Activated naive CD4-positive, alpha-beta T cell treated with anti-CD3 and anti-CD28 coated beads, Interleukin-2, amount 50 U/mL, for 16 hours (primary cell): Measurements from ENCODE around the gene ARSB.

Source experiments
- DNase-seq: peaks from one replicate; pipeline ENCODE4 v3.0.0-alpha.2; 2020

ARSB gene

DNA sequence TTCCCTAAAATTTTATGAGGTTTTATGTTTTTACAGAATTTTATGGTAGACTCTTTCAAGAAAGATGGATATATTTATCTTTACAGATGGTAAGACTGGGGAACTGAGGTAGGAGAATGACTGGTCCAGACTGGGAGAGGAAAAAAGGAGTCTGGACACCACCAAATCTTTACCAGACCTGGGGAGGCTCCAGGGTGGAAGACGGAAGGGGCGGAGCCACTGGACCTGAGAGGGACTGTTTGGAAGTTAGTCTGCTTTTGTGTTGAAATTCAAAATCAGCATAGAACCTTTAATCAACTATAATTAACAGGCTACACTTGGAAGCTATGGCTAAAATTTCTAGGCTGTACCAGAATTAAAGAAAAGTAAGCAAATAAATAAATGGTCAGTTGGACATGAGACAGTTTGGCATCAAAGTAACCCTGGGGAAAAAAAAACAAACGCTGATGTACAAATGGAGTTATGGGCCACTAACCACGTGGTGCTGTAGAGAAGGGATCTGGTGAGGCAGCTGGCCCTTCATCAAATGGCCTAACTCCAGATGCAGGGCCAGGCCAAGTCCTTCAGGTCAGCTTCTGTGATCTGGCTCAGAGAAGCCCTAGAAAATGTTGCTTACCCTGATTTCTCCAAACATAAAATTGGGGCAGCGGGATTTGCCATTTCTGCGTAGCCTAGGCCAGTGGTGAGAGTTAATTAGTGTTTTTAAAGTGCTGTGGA is 155.1 kb downstream of the ARSB start:
- no peak for DNase-seq

DNA sequence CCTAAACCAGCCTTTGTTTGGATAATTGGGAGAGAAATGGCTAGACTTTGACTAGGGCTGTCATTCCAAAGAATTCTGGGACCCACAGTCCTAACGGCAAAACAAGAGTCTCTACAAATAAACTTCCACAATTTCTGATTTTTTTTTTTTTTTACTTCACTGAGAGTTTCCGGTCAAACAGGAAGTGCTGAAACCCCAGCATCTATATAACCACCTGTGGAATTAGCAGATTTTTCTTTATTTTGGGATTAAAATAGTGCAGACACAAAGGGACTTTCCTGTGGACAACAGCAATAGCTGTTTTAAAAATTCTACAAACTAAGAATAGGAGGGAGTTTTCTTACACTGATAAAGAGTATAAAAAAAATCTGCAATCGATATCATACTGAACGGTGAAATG is 157.4 kb downstream of the ARSB start:
- DNase-seq, result no peak

DNA sequence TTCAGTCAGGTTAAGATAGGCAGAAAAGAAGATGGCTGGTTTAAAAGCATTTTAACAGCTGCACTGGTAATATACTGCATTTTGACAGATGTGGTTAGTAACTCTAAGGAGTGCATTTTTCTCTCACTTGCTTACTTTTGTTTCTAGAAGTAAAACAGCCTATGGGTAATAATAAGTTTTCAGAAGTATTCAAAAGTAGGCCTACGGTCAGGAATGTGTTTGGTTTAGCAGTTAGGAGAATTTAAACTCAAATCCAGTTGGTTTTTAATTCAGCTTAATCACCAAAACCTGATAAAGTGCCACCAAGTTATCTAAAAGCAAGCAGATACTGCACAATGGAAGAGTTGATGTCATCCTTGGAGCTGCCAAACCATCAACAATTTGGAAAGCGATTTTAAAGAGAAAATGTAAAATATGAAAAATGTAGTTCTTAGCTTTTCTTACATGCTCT is 160.3 kb downstream of the ARSB start:
- no peak for DNase-seq

DNA sequence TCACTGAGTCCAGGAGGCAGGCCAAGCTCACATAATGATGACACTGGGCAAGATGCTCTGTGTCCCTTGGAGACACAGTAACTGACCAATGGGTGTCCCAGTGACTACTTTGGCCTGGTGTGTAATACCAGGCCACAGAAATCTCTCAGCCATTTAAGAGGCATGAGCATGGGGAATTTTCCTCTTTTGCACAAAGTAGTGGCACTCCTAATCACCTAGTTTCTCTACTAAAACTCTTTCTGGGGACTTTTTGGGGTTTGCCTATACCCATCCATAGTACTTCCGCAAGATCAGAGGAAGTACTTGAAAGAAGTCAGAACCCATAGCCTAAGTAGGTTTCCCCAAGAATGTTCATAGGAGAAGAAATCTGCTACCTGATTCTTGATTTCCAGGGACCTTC is 161.9 kb downstream of the ARSB start:
- DNase-seq, result no peak

DNA sequence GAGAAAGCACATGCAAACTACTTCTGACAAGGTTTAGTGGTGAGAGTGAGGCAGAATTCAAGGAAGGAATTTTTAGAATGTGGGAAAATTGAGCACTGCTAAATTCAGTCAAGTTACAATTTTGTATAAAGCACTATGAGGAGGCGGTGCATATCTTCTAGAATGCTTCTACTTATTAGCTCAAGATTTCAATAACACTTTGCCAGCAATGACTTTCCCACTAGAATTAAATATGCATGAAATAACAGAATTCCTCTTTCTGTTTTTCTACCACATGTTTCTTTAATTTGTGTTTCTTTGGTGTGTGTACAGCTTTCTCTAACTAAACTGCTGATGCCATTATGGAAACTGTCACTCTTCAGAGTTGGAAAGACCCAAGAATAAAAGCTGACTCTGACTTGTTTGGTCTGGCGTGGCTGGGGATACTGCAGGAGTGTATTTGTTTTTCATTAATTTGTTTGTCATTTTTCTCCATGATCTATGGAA is 163.5 kb downstream of the ARSB start:
- no peak for DNase-seq

DNA sequence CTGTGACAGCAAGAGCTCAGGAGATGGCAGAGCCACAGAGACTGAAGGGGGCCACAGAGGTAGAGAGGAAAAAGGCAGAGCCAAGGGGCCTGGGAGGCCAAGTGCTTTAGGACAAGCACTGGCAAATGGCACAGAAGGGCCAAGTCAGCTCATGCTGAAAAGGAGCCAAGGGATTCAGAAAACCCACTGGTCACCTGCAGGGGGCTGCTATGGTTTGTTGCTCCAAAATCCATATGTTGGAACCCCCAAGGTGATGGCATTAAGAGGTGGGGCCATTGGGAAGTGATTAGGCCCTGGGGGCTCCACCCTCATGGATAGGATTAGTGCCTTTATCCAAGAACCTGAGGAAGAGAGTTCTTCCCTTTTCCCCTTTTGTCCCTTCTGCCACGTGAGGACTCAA is 165.4 kb downstream of the ARSB start:
- no peak for DNase-seq

DNA sequence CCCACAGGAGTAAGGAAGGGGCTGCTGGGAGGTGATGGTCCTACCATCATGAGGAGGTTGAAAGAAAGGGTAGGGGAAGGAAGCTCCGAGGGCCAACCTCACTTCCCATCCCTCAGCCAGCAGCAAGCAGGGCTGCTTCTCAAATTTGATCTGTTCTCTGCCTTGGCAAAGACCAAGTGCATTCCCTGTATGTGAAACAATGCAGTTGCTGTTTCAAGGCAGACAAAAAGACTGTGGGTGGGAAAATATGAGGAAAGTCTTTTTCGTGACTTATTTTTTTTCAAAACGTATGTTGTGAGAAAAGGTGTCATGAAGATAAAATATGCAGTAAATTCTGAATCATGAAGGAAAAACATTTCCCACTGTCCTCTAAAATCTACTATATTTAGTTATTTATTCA is 165.9 kb downstream of the ARSB start:
- no peak for DNase-seq

DNA sequence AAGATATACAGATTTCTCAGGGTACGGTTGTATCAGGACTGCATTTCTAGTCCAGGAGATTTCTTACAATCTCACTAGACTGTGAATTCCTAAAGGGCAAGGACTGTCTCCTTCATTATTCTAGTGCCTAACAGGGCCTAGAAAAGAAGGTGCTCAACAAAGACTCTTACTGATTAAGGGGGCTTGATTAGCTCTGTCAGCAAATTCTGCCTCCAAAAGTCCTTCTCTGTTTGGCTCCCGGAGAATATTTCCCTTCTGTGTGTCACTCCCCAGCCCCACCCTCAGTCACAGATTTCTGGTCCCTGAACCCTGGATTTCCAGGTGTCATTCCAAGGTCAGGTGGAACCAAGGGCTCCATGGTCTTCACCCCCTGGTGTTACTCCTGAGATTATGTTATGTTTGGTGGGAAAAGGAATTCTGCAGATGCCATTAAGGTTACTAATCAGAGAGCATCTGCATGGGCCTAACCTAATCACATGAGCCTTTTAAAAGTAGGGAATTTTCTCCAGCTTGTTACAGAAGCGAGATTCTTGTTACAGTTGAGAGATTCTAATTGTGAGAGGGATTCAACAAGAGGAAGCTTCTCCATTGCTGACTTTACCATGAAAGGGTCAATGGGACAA is 168.9 kb downstream of the ARSB start:
- no peak for DNase-seq

DNA sequence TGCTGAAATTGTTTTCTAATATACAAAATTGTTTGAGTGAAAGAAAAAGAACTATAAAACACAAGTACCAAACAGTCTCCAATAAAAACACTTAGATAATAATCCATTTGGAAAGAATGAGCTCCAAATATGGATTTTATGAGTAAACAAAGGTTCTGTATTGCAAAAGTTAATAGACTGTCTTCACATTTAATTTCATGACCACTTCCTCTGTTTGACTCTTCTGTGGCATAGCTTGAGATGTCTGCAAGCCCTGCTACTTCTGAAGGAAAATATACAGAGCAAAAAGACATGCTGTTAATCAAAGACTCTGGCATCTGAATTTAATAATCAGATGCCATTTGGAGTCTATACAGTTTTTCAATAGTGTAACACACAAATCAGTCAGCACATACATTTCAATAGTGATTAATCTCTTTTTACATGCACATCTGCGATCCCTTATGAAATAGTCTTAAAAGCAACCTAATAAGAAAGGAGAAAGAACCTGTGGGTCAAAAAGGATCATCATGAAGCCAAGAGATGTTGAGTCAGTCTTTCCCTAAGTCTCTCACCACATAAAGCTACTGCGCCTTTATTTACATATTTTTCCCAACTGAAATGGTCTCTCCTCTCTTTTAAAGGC is 171.1 kb downstream of the ARSB start:
- no peak for DNase-seq

DNA sequence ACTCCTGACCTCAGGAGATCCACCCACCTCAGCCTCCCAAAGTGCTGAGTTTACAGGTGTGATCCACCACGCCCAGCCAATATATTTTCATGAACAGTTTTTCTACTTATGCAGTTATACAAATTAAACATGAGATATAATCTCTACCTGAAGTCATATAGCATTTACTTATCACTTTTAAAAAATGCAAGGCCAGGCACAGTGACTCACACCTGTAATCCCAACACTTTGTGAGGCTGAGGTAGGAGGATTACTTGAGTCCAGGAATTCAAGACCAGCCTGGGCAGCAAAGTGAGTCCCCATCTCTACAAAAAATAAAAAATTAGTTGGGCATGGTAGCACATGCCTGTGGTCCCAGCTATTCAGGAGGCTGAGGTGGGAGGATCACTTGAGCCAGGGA is 171.8 kb downstream of the ARSB start:
- DNase-seq, result no peak

DNA sequence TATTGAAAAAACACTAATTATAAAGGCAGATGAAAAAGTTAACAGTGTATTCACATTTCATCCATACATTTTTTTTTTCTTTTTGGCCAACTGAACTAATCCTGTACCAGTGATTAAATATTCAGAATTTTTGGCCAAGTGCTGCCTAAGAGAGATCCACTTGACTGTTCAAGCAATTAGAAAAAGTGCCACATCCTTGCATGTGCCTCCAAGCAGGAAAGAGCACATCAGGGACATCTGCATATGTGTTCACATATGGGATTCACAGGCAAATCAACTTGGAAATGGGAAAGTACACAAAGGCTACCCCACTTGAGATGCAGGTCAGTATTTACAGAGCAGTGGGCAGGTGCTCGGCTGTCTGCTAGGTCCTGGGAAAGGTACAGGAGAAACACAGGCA is 173.2 kb downstream of the ARSB start:
- DNase-seq, result no peak

DNA sequence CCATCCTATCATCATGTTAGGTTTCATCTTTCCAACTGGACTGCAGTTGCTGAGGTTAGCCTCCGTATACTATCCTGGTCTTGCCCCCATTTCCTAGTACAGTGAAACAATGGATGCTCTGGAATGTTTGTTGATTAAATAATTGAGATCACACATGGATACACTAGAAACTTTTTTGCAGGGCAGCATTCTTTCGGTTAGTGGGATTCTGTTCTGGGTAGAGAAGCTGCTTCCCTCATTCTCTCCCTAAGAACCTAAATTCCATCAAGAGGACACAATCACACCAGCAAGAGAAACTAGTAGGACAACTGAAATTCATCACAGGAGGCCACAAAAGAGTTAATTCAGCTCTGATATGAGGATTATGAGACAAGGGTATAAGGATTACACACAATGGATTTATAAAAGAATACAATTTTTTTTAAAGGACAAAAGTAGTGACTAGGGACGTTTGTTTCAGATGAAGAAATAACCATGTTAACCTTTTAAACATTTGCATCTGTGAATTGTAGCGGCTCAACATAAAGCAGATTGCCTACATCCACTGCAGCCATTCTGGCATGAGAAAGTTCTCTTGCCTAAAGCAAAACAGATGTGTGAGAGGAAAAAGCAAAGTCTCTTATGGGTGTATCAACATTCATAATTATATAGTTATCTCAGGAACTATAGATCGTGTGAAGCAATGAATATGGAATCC is 173.8 kb downstream of the ARSB start:
- DNase-seq, result no peak

DNA sequence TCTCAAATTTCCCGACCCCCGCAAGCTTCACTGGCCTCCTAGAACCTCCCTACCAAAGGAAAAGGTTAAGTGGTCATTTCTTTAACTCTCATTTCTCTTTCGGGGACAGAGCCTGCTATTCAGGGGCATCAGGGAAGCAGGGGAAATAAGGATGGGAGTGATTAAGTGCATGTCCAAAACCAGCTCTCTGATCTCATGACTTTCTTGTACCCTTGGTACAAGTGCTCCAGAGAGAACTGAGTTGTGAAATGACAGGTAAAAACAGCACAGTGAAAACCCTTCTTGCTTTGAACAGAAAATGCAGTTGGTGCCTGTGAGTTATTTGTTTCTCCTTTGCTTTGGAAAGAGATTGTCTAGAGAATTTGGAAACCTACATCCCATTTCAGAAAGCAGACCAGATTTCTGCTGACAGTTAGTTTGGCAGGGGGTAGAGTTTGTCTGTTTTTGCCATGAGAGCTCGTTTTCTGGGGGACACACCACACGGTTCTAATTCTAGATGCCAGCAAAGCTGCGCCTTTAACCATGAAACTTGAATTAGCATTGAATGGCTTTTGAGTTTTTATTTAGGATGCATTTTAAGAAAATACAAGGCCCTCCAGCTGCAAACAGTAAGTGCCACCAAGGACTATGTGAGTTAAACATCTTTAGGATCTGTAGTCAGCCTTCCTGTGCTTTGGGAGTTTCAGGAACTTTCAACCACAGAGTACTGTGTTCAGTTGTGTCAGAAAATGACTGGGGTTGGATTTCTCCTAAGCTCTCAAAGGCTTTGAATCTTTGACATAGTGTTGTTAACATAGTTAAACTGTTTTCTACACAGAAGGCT is 174.8 kb downstream of the ARSB start:
- no peak for DNase-seq

DNA sequence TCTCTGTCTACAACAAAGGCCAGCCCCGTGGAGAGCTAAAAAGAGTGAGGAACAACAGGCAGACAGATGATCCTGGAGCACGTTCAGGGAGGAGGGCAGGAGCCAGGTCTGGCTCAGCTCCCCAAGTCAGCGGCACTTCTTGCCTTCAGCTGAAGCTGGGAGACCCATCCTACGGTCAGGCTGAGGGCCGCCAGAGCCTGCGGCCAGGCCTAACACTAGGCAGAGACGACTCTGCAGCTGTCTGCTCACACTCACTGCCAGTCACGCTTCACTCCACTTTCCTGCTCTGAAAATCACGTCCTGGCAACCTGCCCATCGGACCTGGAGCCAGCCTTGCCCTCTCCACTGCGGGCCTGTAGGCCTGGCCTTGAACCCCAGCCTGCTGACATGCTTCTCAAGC is 175.7 kb downstream of the ARSB start:
- DNase-seq, result no peak

DNA sequence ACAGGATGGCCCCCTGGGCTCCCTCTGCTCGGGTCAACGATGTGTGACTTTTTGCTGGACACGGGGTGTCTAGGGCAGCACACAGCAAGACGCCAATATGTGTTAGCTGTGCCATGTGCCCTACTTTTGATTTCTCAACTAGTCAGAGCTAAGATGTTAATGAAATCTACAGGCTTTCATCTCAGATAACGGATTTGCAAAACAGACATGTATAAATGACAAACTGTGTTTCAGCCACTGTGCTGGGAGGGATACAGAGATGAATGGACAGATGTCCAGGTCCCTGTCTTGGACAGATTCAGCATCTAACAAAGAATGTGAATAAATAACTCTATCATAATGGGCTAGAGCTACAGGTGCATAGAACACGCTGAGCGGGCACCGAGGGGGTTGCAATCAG is 176.3 kb downstream of the ARSB start:
- DNase-seq, result no peak

DNA sequence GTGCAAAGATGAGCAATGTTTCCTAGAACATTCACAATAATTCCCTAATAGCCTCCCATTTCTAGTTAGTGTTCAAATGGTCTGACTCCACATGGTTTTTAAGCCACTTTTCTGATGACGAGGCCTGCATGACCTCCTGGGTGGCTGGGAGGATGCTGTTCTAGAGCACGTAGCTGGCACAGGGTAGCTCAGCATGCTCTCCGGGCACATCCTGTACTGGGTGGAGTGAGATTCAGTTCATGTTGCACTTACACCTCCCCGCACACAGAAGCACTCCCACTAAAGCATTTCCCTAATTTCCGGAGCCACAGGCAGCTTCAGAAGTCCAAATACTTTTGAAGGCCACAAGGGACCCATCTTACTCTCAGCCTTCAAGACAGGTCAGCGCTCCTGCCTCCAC is 176.7 kb downstream of the ARSB start:
- no peak for DNase-seq

DNA sequence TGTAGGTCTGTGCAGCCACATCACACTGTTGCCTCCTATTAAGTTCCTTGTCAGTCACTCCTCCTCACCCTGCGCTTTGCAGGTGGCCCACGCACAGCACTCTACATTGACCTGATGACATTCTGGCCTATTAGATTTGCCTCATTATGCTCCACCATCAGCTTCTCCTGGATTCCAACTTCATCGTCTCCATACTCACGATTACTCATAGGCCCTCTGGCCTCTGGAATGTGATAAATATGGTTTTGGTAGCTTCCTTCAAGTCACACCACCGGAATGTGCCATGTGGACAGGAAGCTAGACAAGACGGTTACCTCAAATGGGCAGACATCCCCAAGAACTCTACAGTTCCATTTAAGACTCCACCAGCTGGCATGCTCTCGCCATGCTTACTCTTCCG is 178.6 kb downstream of the ARSB start:
- DNase-seq, result no peak

DNA sequence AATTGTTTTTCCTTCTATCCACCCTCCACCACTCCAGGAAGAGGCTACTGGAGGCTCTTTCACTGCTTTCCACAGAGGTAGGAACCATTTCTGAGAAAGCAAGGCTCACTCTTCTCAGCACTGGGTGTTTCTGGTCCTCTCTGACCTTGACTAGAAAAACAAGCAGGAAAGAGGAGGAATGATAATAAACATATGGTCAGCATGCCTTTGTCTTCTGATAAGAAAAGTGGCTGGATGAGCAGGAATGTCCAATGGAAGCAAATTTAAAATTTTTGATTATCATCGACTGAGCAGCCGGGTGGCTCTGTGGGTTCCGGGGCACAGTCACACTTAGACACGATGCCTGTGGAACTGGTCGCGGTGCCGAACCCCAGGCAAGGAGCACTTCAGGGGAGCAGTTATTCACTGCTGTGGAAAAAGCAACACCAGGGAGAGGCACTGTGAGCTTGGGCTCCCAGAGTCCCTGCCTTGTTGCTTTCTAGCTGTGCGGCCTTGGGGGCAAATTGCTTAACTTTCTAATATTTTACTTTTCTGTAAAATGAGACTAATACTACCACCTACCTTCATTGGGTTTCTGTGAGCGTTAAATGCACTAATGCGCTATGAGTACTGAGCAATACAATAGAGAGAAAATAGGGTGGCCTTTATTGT is 179.5 kb downstream of the ARSB start:
- DNase-seq, result no peak

DNA sequence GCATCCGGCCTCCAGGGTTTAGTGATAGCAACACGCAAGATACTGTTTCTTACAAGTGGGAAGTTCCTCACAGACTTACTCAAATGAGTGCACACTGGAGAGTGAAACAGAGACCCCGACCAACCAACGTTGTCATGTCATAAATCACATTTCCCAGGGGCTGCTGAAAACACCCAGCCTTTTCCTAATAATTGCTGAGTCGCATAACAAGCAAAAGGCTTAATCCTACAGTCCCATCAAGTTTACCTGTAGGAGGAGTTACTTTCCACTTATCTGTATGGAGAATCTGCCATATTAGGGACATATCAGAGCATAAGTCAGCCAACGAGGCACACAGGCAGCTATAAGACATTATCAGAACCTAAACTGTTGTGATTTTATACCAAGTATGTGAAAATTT is 180.1 kb downstream of the ARSB start:
- DNase-seq, result no peak

DNA sequence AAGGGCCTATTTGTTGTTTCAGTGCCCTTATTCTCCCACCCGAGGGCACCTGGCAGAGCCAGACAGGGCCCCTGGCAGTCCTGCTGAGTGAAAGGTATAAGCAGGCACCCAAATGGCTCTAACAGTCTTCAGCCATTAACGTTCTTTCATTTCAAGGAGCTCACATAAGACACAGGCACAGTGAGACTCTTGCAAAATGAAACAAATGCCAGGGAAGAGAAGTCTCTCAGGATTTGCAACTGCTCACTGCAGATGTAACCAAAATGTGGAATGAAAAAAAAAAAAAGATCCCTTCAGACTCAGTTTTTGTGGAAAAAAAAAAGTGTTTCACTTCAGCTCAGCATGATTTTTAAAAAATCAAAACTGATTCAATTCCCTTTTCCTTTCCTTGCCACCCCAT is 181.2 kb downstream of the ARSB start:
- DNase-seq, result no peak

DNA sequence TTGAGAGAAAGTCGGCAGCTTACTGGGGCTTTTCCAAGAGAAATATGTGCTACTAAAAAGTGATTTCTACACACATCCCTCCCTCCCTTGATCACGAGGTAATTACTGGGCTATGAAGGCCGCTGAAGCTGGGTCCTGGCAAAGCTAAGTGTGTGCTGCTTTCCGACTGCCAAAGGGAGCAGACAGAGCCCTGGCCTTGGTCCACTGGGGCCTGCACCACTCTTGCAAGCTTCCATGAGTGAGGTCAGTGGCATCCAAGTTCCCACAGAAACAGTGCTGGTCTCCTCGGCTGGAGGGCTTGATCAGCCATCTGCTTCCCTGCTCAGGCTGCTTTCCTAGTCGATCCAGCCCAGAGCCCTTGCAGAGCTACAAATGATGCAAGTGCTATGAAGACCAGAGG is 181.8 kb downstream of the ARSB start:
- DNase-seq, result no peak

DNA sequence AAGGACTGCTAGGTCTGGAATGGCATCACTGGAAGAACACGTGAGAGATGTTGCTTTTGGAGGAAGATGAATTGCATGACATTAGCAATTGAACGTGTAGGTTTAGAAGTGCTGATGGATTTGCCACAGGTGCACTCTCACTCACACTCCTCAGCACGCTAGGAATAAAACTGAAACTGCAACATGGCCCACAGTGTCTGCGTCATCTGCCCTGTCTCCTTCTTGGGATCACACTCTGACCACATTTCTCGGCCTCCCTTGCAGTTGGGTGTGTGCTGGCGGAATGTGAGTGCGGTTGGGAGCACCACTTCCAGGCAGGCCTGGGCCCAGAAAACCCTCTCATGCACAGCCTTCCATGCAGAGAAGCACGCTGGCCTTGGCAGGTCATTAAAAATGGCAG is 183.7 kb downstream of the ARSB start:
- no peak for DNase-seq
